A549 (cell line): ENCODE measurements around the gene ASB2.

Experiments used
- ESRRA ChIP-seq: fragments of 150-350 bp; IDR thresholded peaks from 2 replicates; pipeline ENCODE4 v1.6.1; 2014; ENCODE audit warnings: mild to moderate bottlenecking, low read length, borderline replicate concordance
- POLR2A ChIP-seq: IDR thresholded peaks from 2 replicates; pipeline ENCODE4 v1.6.1; 2012; ENCODE audit warnings: mild to moderate bottlenecking, low read length
- RAD21 ChIP-seq, 2 experiments: fragments of >200 bp in 1 of 2; sonication (Bioruptor Twin) in 1 of 2; formaldehyde crosslinking in 1 of 2; IDR thresholded peaks in 1 of 2; conservative IDR thresholded peaks in 1 of 2; 2 replicates in 1 of 2; 3 replicates in 1 of 2; pipeline ENCODE4 v1.6.1; 2012 to 2018; ENCODE audit warnings: inconsistent platforms in 1 of 2
- SREBF2 ChIP-seq: fragments of 450-650 bp; IDR thresholded peaks from 2 replicates; pipeline ENCODE4 v1.6.1; 2014; ENCODE audit warnings: mild to moderate bottlenecking, moderate library complexity
- TF ChIP-seq, protein P1 (sequence below): IDR thresholded peaks from 2 replicates; pipeline ENCODE4 v1.6.1; 2012
- TF ChIP-seq, protein P2 (sequence below): IDR thresholded peaks from 2 replicates; pipeline ENCODE4 v1.6.1; 2012; ENCODE audit warnings: low read depth, borderline replicate concordance

DNA sequence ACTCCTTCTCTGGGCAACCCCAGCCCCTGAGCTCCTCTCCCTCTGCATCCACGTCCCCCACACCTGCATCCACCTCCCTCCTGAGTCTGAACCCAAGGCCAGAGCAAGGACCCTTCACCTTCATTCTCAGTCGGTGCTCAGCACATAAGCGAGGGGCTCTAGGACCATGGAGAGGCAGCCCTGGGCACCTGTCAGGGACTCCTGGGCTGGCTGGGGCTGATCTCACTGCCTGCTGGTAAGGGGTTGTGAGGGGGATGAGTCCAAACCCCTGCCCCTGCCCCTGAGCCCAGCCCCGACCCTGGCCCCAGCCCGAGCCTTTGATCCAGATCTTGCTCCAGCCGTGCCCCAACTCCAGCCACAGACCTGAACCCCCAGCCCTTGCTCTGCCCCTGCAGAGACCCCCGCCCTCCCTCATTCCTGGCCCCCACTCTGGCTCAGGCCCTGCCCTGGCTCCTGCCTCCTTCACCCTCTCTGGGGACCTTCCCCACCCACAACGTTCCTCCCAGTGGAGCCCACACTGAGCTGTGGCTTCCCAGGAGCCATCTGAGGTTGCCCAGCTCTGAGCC, 19.8 kb upstream of the ASB2 start:
- TF ChIP-seq, protein P1, sequence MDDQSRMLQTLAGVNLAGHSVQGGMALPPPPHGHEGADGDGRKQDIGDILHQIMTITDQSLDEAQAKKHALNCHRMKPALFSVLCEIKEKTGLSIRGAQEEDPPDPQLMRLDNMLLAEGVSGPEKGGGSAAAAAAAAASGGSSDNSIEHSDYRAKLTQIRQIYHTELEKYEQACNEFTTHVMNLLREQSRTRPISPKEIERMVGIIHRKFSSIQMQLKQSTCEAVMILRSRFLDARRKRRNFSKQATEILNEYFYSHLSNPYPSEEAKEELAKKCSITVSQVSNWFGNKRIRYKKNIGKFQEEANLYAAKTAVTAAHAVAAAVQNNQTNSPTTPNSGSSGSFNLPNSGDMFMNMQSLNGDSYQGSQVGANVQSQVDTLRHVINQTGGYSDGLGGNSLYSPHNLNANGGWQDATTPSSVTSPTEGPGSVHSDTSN: no peak
- TF ChIP-seq ESRRA (no peak), RAD21 (conservative IDR thresholded peaks at IDR 0.05 in 1 of 2, IDR thresholded peaks at IDR 0.05 in 1 of 2) (no peak), POLR2A (no peak), SREBF2 (no peak)
- TF ChIP-seq, protein P2, sequence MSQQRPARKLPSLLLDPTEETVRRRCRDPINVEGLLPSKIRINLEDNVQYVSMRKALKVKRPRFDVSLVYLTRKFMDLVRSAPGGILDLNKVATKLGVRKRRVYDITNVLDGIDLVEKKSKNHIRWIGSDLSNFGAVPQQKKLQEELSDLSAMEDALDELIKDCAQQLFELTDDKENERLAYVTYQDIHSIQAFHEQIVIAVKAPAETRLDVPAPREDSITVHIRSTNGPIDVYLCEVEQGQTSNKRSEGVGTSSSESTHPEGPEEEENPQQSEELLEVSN: no peak
